ENCODE results near the gene TAOK2. TPM values are rescaled to one million over a fixed set of nuclear protein-coding genes. Genes with fewer than 3 reads are reported as not detected.
A peak's percentile ranks its signal among the peaks of the same experiment; 100 is the strongest.

The TAOK2 gene
- total and polyA plus RNA-seq, 2 of the 13 experiments (the other 11 are each of a cell fraction or from before 2014, with no cell fraction given): 17.4 to 43.2 TPM

DNA sequence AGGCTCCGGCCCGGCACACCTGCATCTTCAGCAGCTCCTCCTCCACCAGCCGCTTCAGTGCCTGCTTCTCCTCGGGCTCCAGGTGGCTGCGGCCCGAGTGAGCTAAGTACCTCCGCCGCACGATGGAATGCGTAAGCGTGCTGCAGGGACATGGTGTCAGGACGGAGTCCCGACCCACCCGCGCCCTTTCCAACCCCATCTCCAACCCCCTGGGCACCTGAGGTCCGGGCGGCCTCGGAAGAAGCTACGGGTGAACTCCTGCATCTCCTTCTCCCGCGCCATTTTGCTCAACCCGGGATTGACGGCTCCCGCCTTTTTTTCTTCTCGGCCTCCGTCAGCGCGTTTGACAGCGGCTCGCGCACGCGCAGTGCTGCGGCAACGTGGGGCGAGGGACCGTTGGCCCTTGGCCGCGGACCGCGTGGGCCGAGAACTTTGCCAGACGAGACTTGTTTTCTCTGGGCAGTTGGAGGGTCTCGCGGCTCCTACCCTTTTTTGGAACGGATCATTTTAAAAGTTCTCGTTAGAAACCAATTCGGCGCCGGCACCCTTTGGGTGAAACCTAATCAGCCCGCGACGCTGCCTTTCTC lies 21.7 kb downstream of the TAOK2 start, which contains the start of gene HIRIP3 (continued):
- TF ChIP-seq ZNF749 (CRISPR knock-in tag; IDR thresholded peaks at IDR 0.05; ENCODE audit: borderline replicate concordance) (0 out of 2 replicates have a peak, but pooled peaks have one; percentile 6), KDM2A (CRISPR knock-in tag; IDR thresholded peaks at IDR 0.05; ENCODE audit: borderline replicate concordance, low read depth) (peak; percentile 27; the same call in 1 of the 2 replicates), ZNF136 (CRISPR knock-in tag; IDR thresholded peaks at IDR 0.05; ENCODE audit: low read depth) (no peak; the same call in 1 of the 2 replicates), FLYWCH1 (CRISPR knock-in tag; IDR thresholded peaks at IDR 0.05) (0 out of 2 replicates have a peak, but pooled peaks have one; percentile 57), ZNF766 (CRISPR knock-in tag; IDR thresholded peaks at IDR 0.05; ENCODE audit: borderline replicate concordance) (peak; percentile 81; the same call in 1 of the 2 replicates), POLR2AphosphoS5 (IDR thresholded peaks at IDR 0.05; ENCODE audit: low read depth, low read length) (peak; percentile 30), ZNF510 (CRISPR knock-in tag; IDR thresholded peaks at IDR 0.05; ENCODE audit: low read depth) (no peak; the same call in 1 of the 2 replicates), DNMT1 (CRISPR knock-in tag; IDR thresholded peaks at IDR 0.05) (no peak), RAD51 (IDR thresholded peaks at IDR 0.05; ENCODE audit: borderline replicate concordance) (no peak), CENPT (CRISPR knock-in tag; IDR thresholded peaks at IDR 0.05; ENCODE audit: low read depth) (no peak), ZNF30 (CRISPR knock-in tag; IDR thresholded peaks at IDR 0.05) (peak; percentile 93; the same call in 1 of the 2 replicates), FIP1L1 (IDR thresholded peaks at IDR 0.05; ENCODE audit: borderline replicate concordance, insufficient read depth, low read depth, low read length) (peak; percentile 81; the same call in 1 of the 2 replicates), AGO1 (IDR thresholded peaks at IDR 0.05; ENCODE audit: low read depth, low read length, poor library complexity, severe bottlenecking) (peak; percentile 13), RFX5 (IDR thresholded peaks at IDR 0.05; ENCODE audit: low read depth, low read length) (no peak), NFKB2 (CRISPR knock-in tag; IDR thresholded peaks at IDR 0.05; ENCODE audit: borderline replicate concordance) (peak; percentile 57; the same call in 1 of the 2 replicates), ZNF552 (CRISPR knock-in tag; IDR thresholded peaks at IDR 0.05; ENCODE audit: borderline replicate concordance) (0 out of 2 replicates have a peak, but pooled peaks have one; percentile 15), HDAC1 (CRISPR knock-in tag; IDR thresholded peaks at IDR 0.05) (peak; percentile 24; the same call in 1 of the 2 replicates), KLF15 (CRISPR knock-in tag; IDR thresholded peaks at IDR 0.05; ENCODE audit: borderline replicate concordance) (no peak), HOXA9 (CRISPR knock-in tag; IDR thresholded peaks at IDR 0.05; ENCODE audit: borderline replicate concordance) (0 out of 2 replicates have a peak, but pooled peaks have one; percentile 20), ZNF563 (CRISPR knock-in tag; IDR thresholded peaks at IDR 0.05) (peak; percentile 87; the same call in 1 of the 2 replicates), ZNF331 (CRISPR knock-in tag; IDR thresholded peaks at IDR 0.05) (peak; percentile 42; the same call in 1 of the 2 replicates), ZNF670 (CRISPR knock-in tag; IDR thresholded peaks at IDR 0.05; ENCODE audit: borderline replicate concordance) (no peak), ZNF34 (CRISPR knock-in tag; IDR thresholded peaks at IDR 0.05; ENCODE audit: borderline replicate concordance) (no peak), ZNF367 (CRISPR knock-in tag; IDR thresholded peaks at IDR 0.05; ENCODE audit: borderline replicate concordance) (peak; percentile 57; the same call in 1 of the 2 replicates)
- TF ChIP-seq, protein P1, sequence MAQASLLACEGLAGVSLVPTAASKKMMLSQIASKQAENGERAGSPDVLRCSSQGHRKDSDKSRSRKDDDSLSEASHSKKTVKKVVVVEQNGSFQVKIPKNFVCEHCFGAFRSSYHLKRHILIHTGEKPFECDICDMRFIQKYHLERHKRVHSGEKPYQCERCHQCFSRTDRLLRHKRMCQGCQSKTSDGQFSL (CRISPR knock-in tag; IDR thresholded peaks at IDR 0.05): peak; percentile 35; the same call in 1 of the 2 replicates
- TF ChIP-seq, protein P2, sequence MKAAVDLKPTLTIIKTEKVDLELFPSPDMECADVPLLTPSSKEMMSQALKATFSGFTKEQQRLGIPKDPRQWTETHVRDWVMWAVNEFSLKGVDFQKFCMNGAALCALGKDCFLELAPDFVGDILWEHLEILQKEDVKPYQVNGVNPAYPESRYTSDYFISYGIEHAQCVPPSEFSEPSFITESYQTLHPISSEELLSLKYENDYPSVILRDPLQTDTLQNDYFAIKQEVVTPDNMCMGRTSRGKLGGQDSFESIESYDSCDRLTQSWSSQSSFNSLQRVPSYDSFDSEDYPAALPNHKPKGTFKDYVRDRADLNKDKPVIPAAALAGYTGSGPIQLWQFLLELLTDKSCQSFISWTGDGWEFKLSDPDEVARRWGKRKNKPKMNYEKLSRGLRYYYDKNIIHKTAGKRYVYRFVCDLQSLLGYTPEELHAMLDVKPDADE (CRISPR knock-in tag; IDR thresholded peaks at IDR 0.05): no peak
- TF ChIP-seq, protein P3, sequence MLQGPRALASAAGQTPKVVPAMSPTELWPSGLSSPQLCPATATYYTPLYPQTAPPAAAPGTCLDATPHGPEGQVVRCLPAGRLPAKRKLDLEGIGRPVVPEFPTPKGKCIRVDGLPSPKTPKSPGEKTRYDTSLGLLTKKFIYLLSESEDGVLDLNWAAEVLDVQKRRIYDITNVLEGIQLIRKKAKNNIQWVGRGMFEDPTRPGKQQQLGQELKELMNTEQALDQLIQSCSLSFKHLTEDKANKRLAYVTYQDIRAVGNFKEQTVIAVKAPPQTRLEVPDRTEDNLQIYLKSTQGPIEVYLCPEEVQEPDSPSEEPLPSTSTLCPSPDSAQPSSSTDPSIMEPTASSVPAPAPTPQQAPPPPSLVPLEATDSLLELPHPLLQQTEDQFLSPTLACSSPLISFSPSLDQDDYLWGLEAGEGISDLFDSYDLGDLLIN (CRISPR knock-in tag; IDR thresholded peaks at IDR 0.05; ENCODE audit: borderline replicate concordance): peak; percentile 89; the same call in 1 of the 2 replicates

Measured in HepG2 (cell line).